Amygdala (tissue), 56 donors: ENCODE measurements around the gene PTPN1.
"Not testable (repeated sequence)": the region's sequence is repeated elsewhere in the genome, so short reads cannot be mapped to it uniquely, and the experiment has no call there.

Source experiments
- DNase-seq, 56 donors: peaks; one replicate each; lab custom pipeline; 2025; lab: John Stamatoyannopoulos, UW

PTPN1 gene

GRCh38 chr20:50526403-50526989, 16.3 kb downstream of the PTPN1 start:
- no peak for DNase-seq

GRCh38 chr20:50527068-50527605, 17.0 kb downstream of the PTPN1 start:
- no peak for DNase-seq

GRCh38 chr20:50528129-50528528, 17.9 kb downstream of the PTPN1 start:
- no peak for DNase-seq

DNA sequence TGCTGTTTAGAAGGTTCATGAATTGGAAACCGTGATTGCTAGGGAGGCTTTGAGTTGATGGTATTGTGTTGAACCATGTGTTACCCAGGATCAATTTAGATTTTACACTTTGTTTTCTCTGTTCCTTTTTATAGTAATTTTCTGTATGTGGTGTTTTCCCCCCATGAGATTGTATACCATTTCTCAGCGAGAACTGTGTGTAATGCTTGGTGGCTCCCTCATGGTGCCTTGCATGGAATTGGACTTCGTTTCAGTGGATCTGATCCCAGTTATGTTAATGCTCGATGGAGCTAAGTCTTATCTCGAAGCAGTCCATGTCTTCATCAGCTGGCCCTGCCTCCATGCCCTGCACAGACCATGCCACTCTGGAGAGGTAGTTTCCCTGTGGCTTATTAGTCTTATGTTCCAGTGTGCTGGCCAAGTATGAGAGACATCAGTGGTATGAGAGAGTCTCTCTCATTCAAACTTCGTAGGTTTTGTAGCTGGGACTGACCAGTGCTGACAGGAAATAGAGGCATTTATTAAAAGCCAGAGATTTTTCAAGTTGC, 18.7 kb downstream of the PTPN1 start:
- no peak for DNase-seq

DNA sequence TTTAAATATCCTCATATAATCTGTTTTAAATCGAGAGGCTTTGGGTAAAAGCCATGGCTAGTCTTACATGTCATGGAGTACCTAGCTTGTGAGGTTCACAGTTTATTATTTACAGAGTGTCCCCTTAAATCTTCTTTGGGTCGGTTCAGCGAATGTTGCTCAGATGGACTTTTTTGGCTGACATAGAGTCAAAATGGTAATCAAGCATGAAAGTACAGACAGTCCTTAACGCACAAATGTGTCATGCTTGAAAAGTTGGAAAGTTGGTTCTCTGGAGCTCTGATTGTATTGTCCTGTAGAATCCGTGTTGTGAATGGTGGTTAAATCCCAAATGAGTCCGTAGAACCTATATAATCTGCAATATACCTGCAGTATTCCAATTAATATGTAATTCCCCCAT, 22.0 kb downstream of the PTPN1 start:
- DNase-seq: no peak

DNA sequence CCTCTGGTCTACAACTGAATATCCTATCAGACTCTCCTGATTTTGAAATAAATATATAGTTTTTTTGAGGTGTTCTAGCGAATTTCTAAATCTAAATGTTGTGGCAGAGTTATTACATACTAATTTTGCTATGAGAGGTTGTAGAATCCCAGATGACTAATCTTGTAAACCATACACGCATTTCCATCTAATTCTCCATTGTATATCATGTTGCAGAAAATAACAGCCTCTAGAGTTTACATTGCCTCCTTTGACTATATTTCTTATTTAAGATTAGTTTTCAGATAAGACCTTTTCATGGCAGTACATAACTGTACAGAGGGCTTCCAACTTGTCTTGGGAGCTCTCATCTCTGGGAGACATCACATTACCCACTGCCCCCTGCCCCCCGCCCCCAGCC, 22.9 kb downstream of the PTPN1 start:
- DNase-seq: no peak

DNA sequence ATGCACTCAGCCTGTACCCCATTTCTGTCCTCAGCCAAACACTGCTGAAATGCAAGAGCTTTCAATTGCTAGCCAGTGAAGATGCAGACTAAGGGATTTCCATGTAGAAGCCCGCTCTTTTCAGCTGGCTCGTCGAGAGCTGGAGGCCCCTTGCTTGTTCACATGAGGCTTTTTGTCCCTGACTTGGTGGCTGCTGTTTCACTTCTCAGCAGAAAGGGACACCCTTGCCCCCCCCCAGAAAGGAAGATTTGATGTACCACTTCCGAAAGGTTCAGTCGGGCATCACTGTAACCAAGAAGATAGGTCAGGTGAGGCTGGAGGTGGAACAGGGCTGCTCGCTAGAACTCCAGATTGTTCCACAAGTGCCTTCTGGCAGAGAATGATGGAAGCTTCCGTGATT, 23.3 kb downstream of the PTPN1 start:
- DNase-seq: no peak

DNA sequence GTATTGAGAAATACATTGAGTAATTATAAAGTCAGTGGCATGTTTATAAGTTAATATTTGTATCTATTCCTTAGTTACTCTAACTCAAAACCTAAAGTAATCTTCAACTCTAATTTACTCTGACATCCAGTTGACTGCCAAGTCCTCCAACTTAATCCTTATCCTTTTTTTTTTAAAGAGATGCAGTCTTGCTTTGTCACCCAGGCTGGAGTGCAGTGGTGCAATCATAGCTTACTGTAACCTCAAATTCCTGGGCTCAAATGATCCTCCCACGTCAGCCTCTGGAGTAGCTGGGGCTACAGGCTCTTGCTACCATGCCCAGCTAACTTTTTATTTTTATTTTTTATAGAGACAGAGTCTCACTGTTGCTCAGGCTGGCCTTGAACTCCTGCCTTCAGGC, 24.4 kb downstream of the PTPN1 start:
- no peak for DNase-seq

DNA sequence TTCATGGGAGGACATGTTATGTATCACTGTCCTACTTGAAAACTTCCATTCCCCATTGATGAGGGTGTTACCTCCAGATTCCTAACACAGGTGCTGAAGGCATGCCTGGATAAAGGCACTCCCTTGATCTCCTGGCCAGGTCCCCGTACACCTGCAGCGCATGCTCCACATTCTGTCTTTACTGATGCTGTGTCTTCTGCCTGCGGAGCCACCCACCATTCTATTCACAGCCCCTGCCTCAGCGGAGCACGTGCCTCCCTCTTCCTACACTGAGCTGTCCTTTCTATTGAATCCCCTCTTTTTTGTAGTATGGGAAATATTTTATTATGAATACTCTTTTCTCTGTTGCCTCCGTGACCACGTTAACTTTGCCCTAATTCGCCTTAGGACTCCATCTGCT, 25.0 kb downstream of the PTPN1 start:
- DNase-seq: no peak

DNA sequence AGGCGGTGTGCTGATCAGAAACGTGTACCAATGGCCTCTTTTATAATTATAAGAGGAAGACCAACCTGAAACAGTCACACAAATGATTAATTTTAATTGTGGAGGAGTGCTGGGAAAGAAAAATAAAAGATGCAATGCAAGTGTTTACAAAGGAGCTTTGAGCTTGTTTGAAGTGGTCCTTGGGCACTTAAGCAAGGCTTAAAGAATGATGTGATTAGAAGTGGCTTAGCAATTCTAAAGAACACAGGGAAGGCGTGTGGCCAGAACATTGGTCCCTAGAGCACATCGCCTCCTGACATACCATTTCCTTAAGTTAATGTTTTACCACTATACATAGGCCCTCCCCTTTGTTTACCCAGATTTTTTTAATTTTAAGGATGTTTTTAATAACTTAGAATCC, 26.1 kb downstream of the PTPN1 start:
- no peak for DNase-seq

- no peak for DNase-seq
Observed at GRCh38 chr20:50537546-50538201, 27.5 kb downstream of the PTPN1 start.

- no peak for DNase-seq
Observed at GRCh38 chr20:50538276-50538675, 28.1 kb downstream of the PTPN1 start.

DNA sequence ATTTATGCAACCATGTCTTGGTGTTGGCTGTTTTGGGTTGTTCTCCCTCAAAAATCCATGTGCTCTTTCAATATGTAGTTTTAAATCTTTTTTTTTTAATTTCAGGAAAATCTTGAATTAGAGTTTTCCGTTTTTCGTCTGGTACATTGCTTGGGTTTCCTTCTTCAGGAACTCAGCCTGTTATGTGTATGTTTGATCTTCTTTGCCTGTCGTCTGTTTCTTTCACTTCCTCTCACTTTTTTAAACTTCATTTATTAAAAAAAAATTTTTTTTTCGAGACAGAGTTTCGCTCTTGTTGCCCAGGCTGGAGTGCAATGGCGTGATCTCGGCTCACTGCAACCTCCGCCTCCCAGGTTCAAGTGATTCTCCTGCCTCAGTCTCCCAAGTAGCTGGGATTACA, 29.6 kb downstream of the PTPN1 start:
- not testable (repeated sequence) for DNase-seq

- DNase-seq: no peak
Observed at GRCh38 chr20:50540620-50541605, 30.7 kb downstream of the PTPN1 start.

DNA sequence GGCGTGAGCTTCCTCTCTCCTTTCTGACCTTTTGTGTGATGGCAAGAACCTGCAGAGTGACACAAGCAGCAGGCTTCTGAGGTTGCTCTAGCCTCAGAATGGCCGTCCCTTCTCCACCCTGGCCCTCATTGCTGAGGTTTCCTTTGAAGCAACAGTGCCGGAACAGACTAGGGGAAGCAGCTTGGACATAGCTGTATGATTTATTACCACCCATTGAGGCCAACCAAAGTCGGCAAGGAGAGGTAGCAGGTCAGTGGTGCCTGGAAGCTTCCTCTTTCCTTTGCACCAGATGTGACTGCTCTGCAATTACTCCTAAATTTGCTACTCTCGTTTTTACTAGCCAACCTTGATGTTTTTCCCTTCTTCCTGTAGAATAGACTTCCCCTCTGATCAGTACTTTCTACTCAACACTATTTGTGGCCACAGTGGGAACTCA, 31.4 kb downstream of the PTPN1 start:
- no peak for DNase-seq

DNA sequence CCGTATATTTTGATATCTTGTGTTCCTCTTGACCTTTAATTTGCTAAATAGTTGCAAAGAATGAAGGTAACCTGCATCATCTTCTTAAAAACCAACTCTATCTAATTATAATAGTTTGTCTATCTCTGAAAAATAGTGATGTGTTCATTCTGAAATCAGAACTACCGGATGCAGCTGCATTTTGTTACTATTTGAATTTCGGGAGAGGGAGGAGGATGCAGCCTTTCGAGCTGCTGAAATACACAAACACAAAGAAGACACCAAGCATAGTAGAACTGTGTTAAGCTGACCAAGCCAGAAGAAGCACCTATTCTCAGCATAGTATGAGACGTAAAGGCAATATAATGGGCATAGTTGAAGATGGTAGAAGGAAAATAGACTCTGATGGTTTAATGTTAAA, 33.1 kb downstream of the PTPN1 start:
- no peak for DNase-seq

DNA sequence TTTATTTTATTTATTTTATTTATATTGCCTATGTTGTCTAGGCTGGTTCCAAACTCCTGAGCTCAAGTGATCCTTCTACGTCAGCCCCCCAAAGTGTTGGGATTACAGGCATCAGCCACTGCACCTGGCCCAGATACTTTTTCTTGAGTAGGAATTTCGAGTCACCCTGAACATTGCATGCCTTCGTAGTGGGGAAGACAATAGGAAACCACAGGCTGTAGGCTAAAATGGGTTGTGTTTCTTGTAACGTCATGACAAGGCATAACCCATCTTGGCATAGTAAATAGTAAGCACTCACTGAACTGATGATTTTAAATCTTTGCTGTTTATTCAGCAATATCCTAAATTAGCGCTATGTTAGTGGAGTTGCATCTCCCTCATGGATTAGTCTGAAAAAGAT, 34.9 kb downstream of the PTPN1 start:
- DNase-seq: no peak

DNA sequence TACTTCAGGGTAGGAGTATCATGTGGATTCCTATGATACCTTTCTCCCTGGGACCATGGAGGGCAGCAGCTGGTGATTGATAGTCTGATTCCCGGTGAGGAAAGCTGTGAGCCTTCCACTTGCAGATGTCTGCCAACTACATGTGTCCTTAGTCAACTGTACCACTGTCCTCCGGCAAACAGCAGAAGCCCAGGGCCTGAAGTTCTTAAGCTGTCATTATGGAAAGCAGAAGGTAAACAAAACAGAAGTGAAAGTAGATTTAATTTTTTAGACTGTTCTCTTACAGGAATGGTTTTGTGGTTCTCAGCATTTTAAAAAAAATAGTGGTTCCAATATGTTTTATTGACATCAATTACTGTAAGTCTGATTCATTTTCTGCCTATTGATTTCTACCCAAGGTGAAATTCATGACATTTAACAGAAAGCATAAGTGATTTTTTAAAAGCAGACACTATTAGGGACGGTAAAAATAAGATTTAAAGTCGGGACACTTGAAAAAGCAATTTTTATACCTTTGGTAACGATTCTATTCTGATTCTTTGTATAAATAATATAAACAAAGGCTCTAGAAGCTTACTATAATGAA, 36.6 kb downstream of the PTPN1 start:
- peak in 1 of 56 donors; percentile 4 for DNase-seq

DNA sequence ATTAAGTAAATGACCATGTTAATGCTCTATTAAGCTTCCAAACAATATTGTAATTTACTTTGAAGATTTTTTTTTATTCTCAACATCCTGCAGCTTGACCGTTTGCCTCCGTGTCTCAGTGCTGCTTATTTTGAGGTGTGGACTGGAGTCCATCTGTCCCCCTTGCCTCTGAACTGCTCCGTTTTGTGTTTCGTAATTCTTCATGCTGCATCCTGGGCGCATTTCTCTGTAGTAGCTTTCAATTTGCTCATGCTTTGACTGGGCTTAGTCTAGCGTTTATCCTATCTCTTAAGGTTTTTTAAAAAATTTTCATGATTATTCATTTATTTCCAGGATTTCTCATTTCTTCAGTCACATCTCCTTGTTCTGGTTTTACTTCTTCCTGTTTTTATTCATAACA, 37.8 kb downstream of the PTPN1 start:
- DNase-seq: no peak

DNA sequence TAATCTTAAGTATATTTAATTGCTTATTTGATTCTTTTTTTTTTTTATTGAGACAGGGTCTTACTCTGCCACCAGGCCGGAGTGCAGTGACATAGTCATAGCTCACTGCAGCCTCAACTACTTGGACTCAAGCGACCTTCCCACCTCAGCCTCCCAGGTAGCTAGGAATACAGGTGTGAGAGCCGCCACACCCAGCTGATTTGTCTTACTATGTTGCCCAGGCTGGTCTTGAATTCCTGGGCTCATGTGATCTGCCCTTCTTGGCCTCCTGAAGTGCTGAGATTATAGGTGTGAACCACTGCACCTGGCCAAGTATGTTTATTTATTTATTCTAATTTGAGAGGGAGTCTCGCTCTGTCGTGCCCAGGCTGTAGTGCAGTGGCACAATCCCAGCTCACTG, 38.2 kb downstream of the PTPN1 start:
- no peak for DNase-seq

GRCh38 chr20:50550531-50550930, 40.3 kb downstream of the PTPN1 start:
- DNase-seq: no peak
